Hypothalamus (tissue), 51 donors: ENCODE results near the gene GMDS.

Source experiments
- DNase-seq, 51 donors: peaks; one replicate each; lab custom pipeline; 2025; lab: John Stamatoyannopoulos, UW

Gene GMDS

GRCh38 chr6:2108700-2109306 is 136.6 kb downstream of the GMDS start:
- no peak for DNase-seq

- no peak for DNase-seq
These were observed 140.9 kb downstream of the GMDS start for GRCh38 chr6:2104524-2104880.

DNA sequence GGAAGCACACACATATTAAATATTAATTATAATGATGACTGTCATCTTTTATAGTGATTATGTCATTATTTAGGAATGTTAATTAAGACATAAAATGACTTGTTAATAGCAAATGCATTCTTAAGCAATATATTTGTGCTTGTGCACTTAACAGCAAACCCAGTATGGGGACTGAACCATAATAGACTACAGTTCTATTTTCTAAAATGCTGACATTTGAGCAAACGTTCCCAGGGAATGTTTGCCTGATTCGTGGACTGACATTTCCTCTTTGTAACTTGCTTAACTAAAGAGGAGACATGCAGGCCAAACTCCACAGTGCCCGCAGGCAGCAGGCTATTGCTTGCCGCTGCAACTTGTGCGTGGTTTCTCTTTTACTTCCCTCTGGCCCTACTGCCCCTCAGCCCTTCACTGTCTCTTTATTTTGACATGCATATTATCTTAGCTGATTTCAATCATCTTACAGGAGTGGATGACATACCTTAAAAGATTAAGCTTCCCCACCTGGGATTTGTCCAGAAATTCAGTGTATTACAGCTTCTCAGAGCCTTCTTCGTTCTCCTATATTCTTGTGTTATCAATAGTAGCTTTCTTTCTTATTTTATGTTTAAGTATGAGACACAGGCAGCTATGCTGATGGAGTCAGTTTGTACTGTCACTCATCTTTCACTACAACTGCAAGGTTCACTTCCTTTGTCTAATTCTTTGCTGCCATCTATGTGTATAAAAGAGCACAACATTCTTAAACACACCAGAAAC is 141.5 kb downstream of the GMDS start:
- DNase-seq: peak in 1 of 51 donors; percentile 11

GRCh38 chr6:2102966-2103365 is 142.4 kb downstream of the GMDS start:
- no peak for DNase-seq

GRCh38 chr6:2102316-2102883 is 143.0 kb downstream of the GMDS start:
- DNase-seq: no peak

GRCh38 chr6:2101213-2101612 is 144.2 kb downstream of the GMDS start:
- DNase-seq: no peak

DNA sequence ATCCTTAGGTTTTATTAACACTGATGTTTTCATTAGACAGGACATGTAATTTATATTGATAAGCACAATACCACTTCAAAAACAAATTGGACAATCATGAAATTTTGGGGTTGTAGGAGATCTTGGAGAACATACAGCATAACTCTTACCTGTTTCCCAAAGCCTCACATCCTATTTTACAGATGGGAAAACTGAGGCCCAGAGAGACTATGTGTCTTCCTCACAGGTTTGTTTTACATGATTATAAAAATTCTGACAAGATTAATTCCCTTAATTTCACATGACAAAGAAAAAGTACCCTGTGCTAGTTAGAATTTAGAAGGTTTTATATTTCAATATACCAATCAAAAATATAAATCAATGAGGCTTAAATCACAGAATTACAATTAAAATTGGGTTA is 145.5 kb downstream of the GMDS start:
- DNase-seq: no peak

DNA sequence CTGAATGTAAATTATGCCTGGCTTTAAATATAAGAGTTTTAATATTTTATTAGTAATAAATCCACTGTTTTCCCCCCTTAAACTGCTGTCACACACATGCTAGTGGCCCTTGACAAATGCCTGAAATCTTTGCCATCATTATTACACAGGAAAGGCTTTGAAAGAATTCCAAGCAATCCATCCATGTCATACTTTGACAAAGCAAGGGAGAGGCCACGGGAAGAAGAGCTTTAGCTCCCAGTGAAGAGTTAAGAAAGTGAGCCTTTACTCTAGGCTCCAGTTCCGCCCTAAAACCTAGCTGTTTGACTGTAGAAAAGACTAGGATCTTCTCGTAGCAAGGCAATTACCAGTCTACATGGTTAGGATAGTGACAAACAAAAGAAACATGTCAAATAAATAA is 147.9 kb downstream of the GMDS start:
- DNase-seq: no peak

DNA sequence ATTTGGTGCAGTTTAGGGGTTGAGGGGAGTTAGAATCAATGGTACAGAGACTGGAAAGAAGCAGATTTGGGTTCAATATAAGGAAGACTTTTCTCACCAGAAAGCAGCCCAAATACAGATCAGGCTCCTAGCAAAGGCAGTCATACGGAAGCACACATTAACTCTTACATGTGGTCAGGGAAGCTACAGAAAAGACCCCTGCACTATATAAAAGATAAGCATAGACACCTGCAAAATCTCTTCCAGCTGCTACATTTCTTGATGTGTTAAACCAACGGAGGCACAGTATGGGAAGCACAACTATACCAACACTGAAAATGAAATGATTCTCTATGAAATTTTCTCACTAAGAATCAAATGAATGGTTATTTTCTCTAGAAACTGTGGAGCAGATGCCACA is 150.8 kb downstream of the GMDS start:
- no peak for DNase-seq

GRCh38 chr6:2086326-2086965 is 159.0 kb downstream of the GMDS start:
- DNase-seq: no peak

DNA sequence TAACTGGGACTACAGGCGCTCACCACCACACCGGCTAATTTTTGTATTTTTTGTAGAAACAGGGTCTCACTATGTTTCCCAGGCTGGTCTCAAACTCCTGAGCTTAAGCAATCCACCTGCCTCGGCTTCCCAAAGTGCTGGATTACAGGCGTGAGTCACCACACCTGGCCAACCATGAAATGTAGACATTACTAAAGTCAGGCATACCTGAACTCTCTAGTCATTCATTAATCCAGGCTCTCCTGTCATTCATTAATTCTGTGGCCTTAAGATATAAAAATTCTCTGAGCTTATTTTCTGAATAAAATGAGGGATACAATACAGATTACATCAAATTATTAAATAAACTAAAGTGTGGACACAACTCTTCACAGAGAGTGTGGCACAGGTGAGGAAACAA is 159.7 kb downstream of the GMDS start:
- DNase-seq: no peak

GRCh38 chr6:2081155-2082138 is 164.0 kb downstream of the GMDS start:
- DNase-seq: peak in 4 of 51 donors; percentile 0 to 6 (median 2)

DNA sequence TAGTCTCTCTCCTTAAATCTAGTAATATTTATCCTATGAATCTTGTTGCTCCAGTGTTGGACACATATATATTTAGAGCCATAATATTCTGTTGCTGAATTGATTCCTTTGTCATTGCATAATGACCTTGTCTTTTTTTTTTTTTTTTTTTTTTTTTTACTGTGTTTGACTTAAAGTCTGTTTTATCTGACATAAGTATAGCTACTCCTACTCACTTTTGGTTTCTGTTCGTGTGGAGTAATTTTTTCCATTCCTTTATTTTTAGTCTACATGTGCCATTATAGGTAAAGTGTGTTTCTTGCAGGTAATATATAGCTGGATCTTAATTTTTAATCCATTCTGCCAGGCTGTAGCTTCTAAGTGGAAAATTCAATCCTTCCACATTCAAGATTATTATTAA is 166.5 kb downstream of the GMDS start:
- DNase-seq: no peak

DNA sequence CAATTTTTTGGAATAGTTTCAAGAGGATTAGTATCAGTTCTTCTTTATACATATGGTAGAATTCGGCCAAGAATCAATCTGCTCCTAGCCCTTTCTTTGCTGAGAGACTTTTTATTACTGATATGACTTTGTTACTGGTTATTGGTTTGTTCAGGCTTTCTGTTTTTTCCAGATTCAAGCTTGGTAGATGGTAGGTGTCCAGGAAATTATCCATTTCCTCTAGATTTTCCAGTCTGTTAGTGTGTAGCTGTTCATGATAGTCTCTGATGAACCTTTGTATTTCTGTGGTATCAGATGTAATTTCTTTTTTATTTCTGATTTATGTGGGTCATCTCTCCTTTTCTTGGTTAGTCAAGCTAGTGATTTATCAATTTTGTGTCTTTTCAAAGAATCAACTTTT is 167.6 kb downstream of the GMDS start:
- no peak for DNase-seq

- no peak for DNase-seq
These were observed 171.9 kb downstream of the GMDS start for GRCh38 chr6:2073476-2073875.

GRCh38 chr6:2072453-2072852 is 173.0 kb downstream of the GMDS start:
- no peak for DNase-seq

DNA sequence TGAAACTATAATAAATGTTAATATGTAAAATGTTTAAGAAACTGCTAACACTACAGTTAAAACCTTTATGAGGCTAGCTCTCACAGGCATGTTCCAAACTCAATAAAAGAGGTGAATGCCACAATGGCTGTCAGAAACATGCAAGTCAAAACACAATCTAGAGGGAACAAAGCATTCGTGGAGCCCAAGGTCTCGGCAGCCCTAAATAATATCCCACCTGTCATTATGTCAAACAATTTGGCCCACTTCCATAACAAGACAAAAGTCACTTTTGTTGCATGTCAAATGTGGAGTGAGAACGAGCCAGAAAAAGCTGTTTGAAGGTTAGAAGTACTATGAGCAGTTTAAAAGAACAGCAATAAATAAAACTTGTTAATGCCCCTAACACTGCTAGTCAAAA is 181.9 kb downstream of the GMDS start:
- DNase-seq: no peak

DNA sequence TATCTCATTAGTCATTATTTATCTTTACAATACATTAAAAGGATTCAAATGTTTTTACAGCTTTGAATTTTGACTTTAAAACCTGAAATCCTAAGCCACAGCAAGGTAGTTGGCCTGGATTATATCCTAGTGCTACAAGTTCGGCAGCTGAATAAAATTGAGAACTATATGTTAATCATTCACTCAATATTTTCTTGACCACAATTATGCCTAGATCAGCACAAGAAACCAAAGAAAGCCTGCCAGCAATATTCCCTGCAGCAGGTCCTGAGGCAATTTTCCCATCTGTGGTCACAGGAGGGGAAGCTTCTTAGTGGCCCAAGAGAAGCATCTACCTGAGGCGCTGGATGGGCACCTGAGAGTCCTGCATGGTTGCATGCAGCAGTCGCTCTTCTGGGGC is 183.5 kb downstream of the GMDS start:
- no peak for DNase-seq

- DNase-seq: no peak
These were observed 189.5 kb downstream of the GMDS start for GRCh38 chr6:2055911-2056310.

GRCh38 chr6:2055143-2055542 is 190.3 kb downstream of the GMDS start:
- no peak for DNase-seq
